Stimulated activated naive CD8-positive, alpha-beta T cell treated with anti-CD3 and anti-CD28 coated beads, Interleukin-15, amount 100 ng/mL, for 72 hours (primary cell): ENCODE results near the gene LIN54.
"Not testable (repeated sequence)": the region's sequence is repeated elsewhere in the genome, so short reads cannot be mapped to it uniquely, and the experiment has no call there.

Experiments
- ATAC-seq: fragments of 150-1000 bp; cut with Tn5 transposase; 2 replicates; pipeline ENCODE4 v1.10.0; 2021; ENCODE audit warnings: mild to moderate bottlenecking, moderate library complexity
- DNase-seq, 2 donors: peaks; one replicate each; pipeline ENCODE4 v3.0.0; 2021 to 2022
- H3K27ac Mint-ChIP-seq, 2 donors: one replicate each; pipeline ENCODE4 v1.8.0; 2022; ENCODE audit warnings: mild to moderate bottlenecking in 2 of 2, mixed read lengths in 2 of 2, moderate library complexity in 2 of 2
- H3K27me3 Mint-ChIP-seq: one replicate; pipeline ENCODE4 v1.8.0; 2022; ENCODE audit warnings: mixed read lengths
- H3K4me1 Mint-ChIP-seq: one replicate; pipeline ENCODE4 v1.8.0; 2022; ENCODE audit warnings: mild to moderate bottlenecking, mixed read lengths
- H3K4me3 Mint-ChIP-seq, 2 donors: one replicate each; pipeline ENCODE4 v1.8.0; 2022; ENCODE audit warnings: mild to moderate bottlenecking in 2 of 2, mixed read lengths in 2 of 2, moderate library complexity in 1 of 2
- H3K9me3 Mint-ChIP-seq, 2 donors: one replicate each; pipeline ENCODE4 v1.8.0; 2022; ENCODE audit warnings: mixed read lengths in 2 of 2

LIN54 gene

GRCh38 chr4:82988323-82988832 lies 22.2 kb downstream of the LIN54 start:
- H3K4me3 Mint-ChIP-seq, result no peak overlapping the region
- DNase-seq (no peak), ATAC-seq (no peak)
- H3K27ac Mint-ChIP-seq, result no peak overlapping the region
- H3K9me3 Mint-ChIP-seq, result no peaks in the 10 kb centered on the region
- H3K27me3 Mint-ChIP-seq, result no peaks in the 10 kb centered on the region
- peaks cover 45% of the 10 kb centered on the region for H3K4me1 Mint-ChIP-seq

DNA sequence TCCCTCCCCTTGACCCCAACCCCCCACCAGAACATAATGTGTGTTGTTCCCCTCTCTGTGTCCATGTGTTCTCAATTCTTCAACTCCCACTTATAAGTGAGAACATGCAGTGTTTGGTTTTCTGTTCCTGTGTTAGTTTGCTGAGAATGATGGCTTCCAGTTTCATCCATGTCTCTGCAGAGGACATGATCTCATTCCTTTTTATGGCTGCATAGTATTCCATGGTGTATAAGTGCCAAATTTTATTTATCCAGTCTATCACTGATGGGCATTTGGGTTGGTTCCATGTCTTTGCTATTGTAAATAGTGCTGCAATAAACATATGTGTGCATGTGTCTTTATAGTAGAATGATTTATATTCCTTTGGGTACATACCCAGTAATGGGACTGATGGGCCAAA lies 23.1 kb downstream of the LIN54 start:
- not testable (repeated sequence) for H3K27me3 Mint-ChIP-seq, H3K4me3 Mint-ChIP-seq, DNase-seq, H3K9me3 Mint-ChIP-seq, ATAC-seq, H3K27ac Mint-ChIP-seq
- H3K4me1 Mint-ChIP-seq, result peaks cover 41% of the 10 kb centered on the region

- ATAC-seq, result peak; percentile 72
- DNase-seq, result no peak
- no peaks in the 10 kb centered on the region for H3K27me3 Mint-ChIP-seq
- no peak overlapping the region for H3K4me3 Mint-ChIP-seq
- H3K9me3 Mint-ChIP-seq, result no peaks in the 10 kb centered on the region
- H3K4me1 Mint-ChIP-seq, result peaks cover 20% of the 10 kb centered on the region
- H3K27ac Mint-ChIP-seq, result no peak overlapping the region
Measured at GRCh38 chr4:82984459-82984858, 26.2 kb downstream of the LIN54 start.

GRCh38 chr4:82983444-82983843 lies 27.2 kb downstream of the LIN54 start:
- DNase-seq, result no peak
- H3K27ac Mint-ChIP-seq, result no peak overlapping the region
- peaks cover 10% of the 10 kb centered on the region for H3K4me1 Mint-ChIP-seq
- no peak overlapping the region for H3K4me3 Mint-ChIP-seq
- no peaks in the 10 kb centered on the region for H3K9me3 Mint-ChIP-seq
- H3K27me3 Mint-ChIP-seq, result no peaks in the 10 kb centered on the region
- no peak for ATAC-seq

DNA sequence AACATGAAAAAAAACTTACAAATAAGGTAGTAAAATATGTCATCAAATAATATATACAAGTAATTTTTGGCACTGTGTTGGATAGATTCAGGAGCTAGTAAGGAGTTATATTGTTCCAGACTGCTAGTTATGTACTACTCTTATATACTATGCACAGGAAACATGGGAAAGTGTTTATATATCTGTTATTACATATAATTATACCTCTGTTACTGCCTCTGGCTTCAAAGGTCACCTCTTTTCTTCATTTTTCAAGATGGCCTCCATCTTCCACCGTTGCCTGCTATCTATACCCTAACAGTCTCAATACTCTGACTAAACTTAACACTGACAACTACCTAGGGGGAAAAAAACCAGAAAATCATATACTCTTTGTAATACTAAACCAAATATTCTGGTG lies 29.5 kb downstream of the LIN54 start:
- Mint-ChIP-seq H3K27me3 (no peaks in the 10 kb centered on the region), H3K4me3 (no peak overlapping the region), H3K27ac (no peak overlapping the region), H3K9me3 (no peaks in the 10 kb centered on the region), H3K4me1 (peaks cover 10% of the 10 kb centered on the region)
- ATAC-seq, result no peak
- no peak for DNase-seq

DNA sequence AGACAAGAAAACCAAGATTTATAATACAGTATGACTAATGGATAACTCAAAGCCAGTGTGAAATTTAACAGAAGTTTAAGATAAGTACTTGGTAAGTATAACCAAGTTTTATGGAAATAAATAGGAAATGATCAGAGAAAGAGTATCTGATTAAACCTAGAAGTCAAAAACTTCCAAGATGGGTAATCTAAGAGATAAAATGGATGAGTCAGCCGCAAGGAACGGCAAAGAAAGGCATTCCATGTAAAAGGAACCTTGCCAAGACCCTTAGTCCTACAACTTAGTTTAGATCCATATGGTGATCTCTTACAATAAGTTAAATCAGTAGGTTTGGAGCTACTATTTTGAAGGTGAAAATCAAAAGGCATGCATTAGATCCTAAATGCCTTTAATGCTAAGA lies 34.8 kb downstream of the LIN54 start:
- H3K27me3 Mint-ChIP-seq, result no peaks in the 10 kb centered on the region
- DNase-seq, result no peak
- peaks cover 5% of the 10 kb centered on the region for H3K4me1 Mint-ChIP-seq

DNA sequence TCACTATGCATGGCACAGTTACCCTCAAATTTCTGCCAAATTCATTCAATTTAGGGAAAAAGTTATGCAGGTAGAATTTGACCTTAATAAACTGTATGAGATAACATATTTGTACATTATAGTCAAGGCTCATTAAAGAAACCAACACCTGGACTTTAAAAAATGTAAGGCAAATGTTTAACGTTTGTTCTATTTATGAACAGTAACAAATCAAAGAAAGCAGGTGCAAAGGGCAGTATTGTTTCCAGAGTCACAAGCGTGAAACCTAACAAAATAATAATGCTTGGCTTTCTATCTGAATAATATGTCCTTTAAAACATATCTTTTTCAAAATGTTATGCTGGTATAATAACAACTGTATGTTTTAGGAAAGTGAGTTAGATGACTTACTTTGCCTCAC lies 41.2 kb downstream of the LIN54 start:
- H3K27me3 Mint-ChIP-seq, result no peaks in the 10 kb centered on the region
- H3K4me3 Mint-ChIP-seq, result no peak overlapping the region
- peaks cover 12% of the 10 kb centered on the region for H3K4me1 Mint-ChIP-seq
- H3K27ac Mint-ChIP-seq, result no peak overlapping the region
- no peak for ATAC-seq
- no peak for DNase-seq
- H3K9me3 Mint-ChIP-seq, result no peaks in the 10 kb centered on the region

More for the DNA sequence above, 34.8 kb downstream of the LIN54 start:
- H3K9me3 Mint-ChIP-seq, result no peaks in the 10 kb centered on the region
- no peak overlapping the region for H3K27ac Mint-ChIP-seq
- no peak overlapping the region for H3K4me3 Mint-ChIP-seq
- ATAC-seq, result no peak

DNA sequence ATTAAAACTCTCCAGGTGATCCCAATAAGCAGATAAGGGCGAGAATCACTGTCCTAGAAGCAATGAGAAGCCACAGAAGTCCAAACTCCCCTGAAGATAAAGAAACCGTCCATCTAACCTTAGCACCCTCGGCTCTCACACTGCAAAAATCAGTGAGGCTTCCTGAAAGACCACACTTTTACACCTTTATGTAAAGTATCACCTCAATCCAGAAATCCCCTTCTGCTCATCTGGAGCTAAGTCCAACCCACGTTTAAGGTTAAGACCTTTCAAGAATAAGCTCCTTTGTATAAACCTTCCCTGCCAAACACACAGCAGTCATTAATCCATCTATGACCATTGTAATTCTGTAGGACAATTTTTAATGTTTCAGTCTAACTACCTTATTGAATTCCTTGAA lies 41.7 kb downstream of the LIN54 start:
- ATAC-seq, result no peak
- Mint-ChIP-seq H3K4me3 (no peak overlapping the region), H3K27me3 (no peaks in the 10 kb centered on the region), H3K4me1 (peaks cover 9% of the 10 kb centered on the region), H3K27ac (no peak overlapping the region), H3K9me3 (no peaks in the 10 kb centered on the region)
- DNase-seq, result no peak

- Mint-ChIP-seq H3K27ac (no peak overlapping the region), H3K9me3 (no peaks in the 10 kb centered on the region), H3K4me3 (no peak overlapping the region), H3K4me1 (peaks cover 7% of the 10 kb centered on the region), H3K27me3 (no peaks in the 10 kb centered on the region)
- no peak for DNase-seq
- ATAC-seq, result no peak
Measured at GRCh38 chr4:82965763-82966162, 44.9 kb downstream of the LIN54 start.

- Mint-ChIP-seq H3K27ac (no peak overlapping the region), H3K4me3 (no peak overlapping the region), H3K27me3 (no peaks in the 10 kb centered on the region), H3K4me1 (peaks cover 15% of the 10 kb centered on the region), H3K9me3 (no peaks in the 10 kb centered on the region)
- ATAC-seq, result peak; percentile 64
- DNase-seq, result no peak
Measured at GRCh38 chr4:82957045-82957444, 53.6 kb downstream of the LIN54 start.

DNA sequence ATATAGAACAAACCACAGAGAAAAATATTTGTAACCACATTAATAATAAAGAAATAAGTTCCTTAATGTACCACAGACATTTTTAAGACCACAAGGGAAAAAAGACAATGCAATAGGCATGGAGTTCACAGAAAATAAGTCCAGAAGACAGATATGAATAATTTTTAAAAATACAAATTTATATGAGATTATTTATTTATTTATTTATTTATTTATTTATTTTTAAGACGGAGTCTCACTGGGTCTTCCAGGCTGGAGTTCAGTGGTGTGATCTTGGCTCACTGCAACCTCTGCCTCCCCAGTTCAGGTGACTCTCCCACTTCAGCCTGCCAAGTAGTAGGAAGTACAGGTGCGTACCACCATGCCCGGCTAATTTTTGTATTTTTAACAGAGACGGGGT lies 56.4 kb downstream of the LIN54 start:
- no peaks in the 10 kb centered on the region for H3K9me3 Mint-ChIP-seq
- DNase-seq, result no peak
- H3K27ac Mint-ChIP-seq, result no peak overlapping the region

DNA sequence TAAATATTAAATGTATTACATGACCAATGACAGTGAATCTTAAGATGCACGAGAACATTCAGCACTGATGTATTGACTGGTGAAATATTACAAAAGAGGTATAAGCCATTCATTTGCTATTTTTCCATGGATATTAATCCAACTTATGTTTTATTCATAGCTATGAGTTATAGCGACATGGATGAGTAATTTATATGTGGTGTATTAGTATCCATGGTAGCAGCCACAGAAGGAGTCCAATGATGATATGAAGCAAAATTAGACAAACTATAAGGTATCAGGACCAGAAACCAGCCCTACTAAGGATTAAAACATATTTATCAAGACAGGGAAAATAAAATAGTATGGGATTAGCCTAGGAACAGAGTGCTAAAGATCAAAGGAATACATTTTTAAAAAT lies 59.4 kb downstream of the LIN54 start:
- Mint-ChIP-seq H3K4me3 (no peak overlapping the region), H3K27ac (no peak overlapping the region), H3K9me3 (no peaks in the 10 kb centered on the region), H3K27me3 (no peaks in the 10 kb centered on the region), H3K4me1 (no peaks in the 10 kb centered on the region)
- ATAC-seq, result no peak
- DNase-seq, result no peak

More for the DNA sequence above, 56.4 kb downstream of the LIN54 start:
- Mint-ChIP-seq H3K4me3 (no peak overlapping the region), H3K27me3 (no peaks in the 10 kb centered on the region), H3K4me1 (peaks cover 15% of the 10 kb centered on the region)
- no peak for ATAC-seq

DNA sequence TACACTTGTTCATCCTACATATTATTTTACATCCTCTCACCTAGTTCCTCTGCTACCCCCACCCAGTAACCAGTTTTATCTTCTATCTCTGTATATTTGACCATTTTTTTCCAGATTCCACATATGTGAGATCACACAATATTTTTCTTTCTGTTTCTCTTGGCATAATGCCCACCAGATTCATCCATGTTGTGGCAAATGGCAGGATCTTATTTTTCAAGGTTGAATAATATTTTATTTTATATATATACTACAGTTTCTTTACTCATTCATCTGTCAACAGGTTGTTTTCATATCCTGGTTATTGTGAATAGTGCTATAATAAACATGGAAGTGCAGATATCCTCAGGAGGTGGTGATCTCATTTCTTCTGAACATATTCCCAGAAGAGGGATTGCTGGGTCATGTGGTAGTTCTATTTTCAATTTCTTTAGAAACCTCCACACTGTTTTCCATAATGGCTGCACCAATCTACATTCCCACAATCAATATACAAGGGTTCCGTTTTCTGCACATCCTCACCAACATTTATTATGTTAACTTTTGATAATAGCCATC lies 61.9 kb downstream of the LIN54 start:
- Mint-ChIP-seq H3K4me1 (no peaks in the 10 kb centered on the region), H3K4me3 (no peak overlapping the region), H3K27ac (no peak overlapping the region), H3K27me3 (no peaks in the 10 kb centered on the region), H3K9me3 (no peaks in the 10 kb centered on the region)
- no peak for DNase-seq
- ATAC-seq, result no peak

DNA sequence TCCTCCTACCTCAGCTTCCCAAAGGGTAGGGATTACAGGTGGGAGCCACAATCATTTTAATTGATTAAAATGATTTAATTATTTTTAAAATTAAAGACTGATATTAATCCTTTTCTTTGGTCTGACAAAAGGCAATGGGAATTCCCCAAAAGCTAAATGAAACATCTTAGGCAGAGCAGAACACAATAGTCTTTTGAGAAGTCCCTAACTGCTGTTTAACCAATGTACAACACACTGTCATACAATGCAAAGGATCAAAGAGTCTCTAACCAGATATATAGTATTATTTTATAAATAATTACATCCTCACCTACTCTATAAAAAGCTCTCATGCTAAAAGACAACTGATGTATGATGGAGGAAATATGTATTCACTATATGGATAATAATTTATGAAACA lies 63.1 kb downstream of the LIN54 start:
- no peak for ATAC-seq
- Mint-ChIP-seq H3K9me3 (no peaks in the 10 kb centered on the region), H3K27me3 (no peaks in the 10 kb centered on the region), H3K4me1 (no peaks in the 10 kb centered on the region), H3K4me3 (no peak overlapping the region), H3K27ac (no peak overlapping the region)
- no peak for DNase-seq

- Mint-ChIP-seq H3K27ac (no peak overlapping the region), H3K9me3 (no peaks in the 10 kb centered on the region), H3K27me3 (no peaks in the 10 kb centered on the region), H3K4me1 (no peaks in the 10 kb centered on the region), H3K4me3 (no peak overlapping the region)
- ATAC-seq (no peak), DNase-seq (no peak)
Measured at GRCh38 chr4:82939414-82939813, 71.2 kb downstream of the LIN54 start.

- H3K4me3 Mint-ChIP-seq, result no peak overlapping the region
- ATAC-seq, result no peak
- H3K27me3 Mint-ChIP-seq, result no peaks in the 10 kb centered on the region
- no peaks in the 10 kb centered on the region for H3K4me1 Mint-ChIP-seq
- no peak for DNase-seq
- peak overlapping the region in 1 of 2 donors; percentile 15 for H3K27ac Mint-ChIP-seq
- no peaks in the 10 kb centered on the region for H3K9me3 Mint-ChIP-seq
Measured at GRCh38 chr4:82934441-82934840, 76.2 kb downstream of the LIN54 start.
